Measurements from ENCODE around the gene CIAPIN1.

- TF ChIP-seq CTCF (IDR thresholded peaks at IDR 0.05) (no peak), POLR2A (IDR thresholded peaks at IDR 0.05) (no peak)
Observed at GRCh38 chr16:57381791-57382534, 65.2 kb downstream of the CIAPIN1 start.
